H54 (cell line): ENCODE results near the gene LRG1.
"Not testable (repeated sequence)": the region's sequence is repeated elsewhere in the genome, so short reads cannot be mapped to it uniquely, and the experiment has no call there.

ENCODE experiments used
- DNase-seq: peaks from one replicate; pipeline ENCODE4 v3.0.0; 2011; ENCODE audit warnings: low spot score, mixed read lengths; ENCODE audit not compliant: insufficient read length
- FAIRE-seq: peaks from 3 replicates; lab custom pipeline; 2011; peaks lifted over from hg19 to GRCh38; lab: Jason Lieb, UNC
- POLR2A ChIP-seq: IDR thresholded peaks from 2 replicates; pipeline ENCODE4 v1.6.1; 2011; ENCODE audit warnings: low read depth, mild to moderate bottlenecking, low read length

The LRG1 gene

DNA sequence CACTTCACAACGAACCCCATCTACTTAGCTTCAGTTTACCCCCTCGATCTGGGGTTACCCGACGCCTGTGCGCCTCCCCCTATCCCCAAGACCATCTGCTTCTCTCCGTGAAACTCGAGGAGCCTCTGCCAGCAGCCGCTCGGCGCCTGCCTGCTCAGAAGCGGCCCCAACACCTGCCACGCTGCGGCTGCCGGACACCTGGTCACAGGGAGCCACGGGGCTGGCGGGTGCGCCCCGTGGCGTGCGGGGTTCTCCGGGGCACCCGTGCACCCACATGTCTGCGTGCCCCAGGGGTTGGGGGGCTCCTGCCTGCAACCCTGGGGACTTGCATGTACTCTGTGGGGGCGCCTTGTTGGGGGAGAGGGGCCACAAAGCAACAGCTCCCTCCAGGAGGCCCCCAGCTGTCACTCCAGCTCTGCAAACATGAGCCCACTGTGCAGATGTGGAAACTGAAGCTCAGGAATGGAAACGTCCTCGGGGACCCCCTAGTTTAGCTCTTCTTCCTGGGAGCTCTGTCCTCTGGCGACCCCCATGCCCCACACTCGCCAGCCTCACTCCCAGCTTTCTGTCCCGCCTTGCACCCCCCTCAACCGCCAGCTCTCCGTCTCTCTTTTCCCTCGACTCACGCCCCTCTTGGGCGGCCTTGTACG lies 26.7 kb upstream of the LRG1 start:
- TF ChIP-seq POLR2A: no peak
- no peak for FAIRE-seq
- no peak for DNase-seq

DNA sequence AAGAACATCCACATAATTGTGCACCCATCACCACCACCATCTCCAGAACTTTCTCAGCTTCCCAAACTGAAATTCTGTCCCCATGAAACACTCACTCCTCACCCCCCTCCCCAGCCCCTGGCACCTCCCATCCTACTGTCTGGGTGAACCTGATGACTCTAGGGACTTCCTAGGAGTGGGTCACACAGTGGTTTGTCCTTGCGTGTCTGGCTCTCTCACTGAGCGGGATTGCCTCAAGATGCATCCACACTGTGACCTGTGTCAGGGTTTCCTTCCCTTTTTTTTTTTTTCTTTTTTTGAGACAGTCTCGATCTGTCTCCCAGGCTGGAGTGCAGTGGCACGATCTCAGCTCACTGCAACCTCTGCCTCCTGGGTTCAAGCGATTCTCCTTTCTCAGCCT lies 23.7 kb upstream of the LRG1 start:
- DNase-seq, FAIRE-seq: not testable (repeated sequence)

DNA sequence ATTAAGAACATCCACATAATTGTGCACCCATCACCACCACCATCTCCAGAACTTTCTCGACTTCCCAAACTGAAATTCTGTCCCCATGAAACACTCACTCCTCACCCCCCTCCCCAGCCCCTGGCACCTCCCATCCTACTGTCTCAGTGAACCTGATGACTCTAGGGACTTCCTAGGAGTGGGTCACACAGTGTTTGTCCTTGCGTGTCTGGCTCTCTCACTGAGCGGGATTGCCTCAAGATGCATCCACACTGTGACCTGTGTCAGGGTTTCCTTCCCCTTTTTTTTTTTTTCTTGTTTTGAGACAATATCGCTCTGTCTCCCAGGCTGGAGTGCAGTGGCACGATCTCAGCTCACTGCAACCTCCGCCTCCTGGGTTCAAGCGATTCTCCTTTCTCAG lies 22.2 kb upstream of the LRG1 start:
- FAIRE-seq, DNase-seq: not testable (repeated sequence)

DNA sequence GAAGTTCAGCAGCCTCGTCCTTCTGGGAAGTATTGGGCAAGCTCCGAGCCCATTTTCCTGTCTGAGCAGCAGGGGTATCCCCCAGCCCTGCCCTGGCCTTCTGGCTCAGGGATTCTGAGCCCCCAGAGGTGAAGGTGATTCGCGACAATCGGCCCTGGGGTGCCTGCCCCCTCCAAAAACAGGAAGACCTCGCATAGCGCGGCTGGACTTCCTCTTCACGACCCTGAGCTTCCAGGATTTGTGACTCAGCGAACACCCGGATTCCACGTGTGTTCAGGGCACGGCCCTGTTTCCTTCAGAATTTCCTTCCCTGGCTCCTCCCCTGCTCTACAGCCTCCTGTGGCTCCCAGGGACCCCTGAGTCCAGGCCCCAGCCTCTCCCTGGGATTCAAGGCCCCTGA lies 19.7 kb upstream of the LRG1 start, which contains the start of gene SEMA6B:
Gene SEMA6B (minus strand): TSS at position 116 of the 400 bp plus-strand sequence. CDS start 1,227 bp downstream, outside the sequence.
- no peak for DNase-seq
- TF ChIP-seq POLR2A: no peak
- FAIRE-seq: no peak

DNA sequence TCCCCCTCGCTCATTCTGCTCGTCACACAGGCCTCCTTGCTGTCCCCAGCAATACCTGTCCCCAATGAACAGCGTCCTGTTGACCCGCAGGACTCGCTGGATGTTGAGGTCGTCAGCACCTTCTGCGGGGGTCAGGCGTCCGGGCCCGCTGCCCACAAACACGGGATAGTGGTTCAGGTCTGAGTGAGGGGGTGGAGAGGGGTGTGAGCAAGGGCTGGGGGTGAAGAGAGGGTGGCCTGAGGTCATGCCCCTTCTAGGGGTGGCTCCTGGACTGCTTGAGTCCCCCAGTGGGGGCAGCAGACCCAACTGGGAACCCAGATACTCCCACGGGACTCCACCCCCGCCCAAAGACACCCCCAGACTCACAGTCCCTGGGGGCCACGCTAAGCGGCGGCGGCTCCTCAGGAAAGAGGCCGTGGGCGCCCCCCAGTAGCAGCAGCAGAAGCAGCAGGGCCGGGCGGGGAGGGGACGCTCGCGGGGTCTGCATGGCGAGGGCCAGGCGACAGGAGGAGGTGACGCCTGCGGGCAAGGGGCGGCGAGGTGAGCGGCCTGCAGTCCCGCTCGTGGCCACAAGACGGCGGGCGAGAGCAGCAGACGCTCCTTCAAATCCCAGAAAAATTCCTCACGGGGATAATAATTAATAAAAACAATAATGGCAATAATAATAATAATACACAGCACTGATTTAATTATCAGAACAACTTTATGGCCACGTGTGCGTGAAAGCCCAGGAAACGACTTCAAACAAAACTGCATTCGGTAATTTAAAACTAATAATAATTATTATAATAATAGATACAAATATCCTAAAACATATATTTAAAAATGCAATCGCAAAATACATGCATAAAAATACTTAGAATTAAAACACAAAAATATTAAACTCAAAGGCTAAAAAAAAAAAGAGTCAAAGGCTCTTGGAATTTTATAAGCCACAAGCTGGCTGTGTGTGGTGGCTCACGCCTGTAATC lies 18.4 kb upstream of the LRG1 start:
- DNase-seq: no peak
- TF ChIP-seq POLR2A: no peak
- no peak for FAIRE-seq

DNA sequence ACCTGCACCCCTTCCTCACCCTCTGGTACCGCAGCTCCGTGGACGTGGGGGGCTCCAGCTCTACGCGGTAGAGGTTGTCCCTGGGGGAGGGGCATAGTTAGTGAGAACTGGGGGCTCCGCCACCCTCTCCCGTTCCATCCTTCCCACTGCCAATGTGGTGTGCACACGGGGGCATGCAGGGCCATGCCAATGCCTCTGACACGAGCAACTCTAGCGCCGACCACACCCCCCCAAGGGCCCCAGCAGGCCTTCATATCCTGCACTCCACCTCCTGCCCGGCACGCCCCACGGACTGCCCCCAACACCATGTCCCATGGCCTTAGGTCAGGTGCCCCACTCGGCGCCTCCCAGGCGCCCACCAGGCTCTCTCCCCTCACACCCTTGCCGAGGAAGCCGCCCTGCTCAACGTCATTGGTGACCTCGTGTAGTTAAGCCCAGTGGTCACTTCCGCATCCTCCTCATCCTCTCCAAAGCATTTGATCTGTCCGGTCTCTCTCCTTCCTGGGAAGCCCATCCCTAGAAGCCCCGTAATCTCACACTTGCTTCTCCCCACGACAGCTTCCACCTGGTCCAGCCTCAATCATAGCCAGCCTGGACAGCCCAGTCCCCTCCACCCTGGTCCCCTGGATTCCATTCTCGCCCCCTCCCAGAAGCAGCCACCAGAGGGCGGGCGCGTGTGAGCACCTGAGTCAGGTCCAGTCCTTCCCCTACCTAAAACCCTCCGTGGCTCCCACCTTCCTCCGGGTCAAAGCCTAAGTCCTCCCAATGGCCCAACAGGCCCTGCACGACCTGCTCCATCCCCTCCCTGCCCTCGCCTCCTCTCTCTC lies 17.5 kb upstream of the LRG1 start:
- no peak for DNase-seq
- no peak for TF ChIP-seq POLR2A
- FAIRE-seq: no peak

DNA sequence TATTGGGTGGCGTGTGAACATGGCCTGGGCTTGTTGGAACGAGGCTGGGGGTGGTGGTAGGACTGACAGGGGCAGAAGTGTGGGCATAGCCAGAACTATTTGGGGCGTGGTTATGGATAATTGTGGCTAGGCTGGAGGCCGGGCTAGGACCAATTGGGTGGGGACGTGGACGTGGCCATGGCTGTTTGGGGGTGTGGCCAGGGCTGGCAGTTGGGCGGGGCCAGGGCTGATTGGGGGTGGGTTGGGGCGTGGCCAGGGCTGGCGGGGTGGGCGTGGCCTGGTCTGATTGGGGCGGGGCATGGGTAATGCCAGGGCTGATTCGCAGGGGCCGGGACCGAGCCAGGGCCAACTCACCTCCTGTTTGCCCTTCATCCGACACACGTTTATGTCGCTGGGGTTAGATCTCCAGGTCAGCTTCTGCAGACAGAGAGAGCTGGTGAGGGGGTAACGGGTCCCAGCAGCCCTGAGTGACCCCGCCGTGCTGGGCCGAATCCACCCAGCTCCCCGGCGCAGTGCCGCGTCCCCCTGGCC lies 16.8 kb upstream of the LRG1 start:
- no peak for TF ChIP-seq POLR2A
- no peak for DNase-seq
- FAIRE-seq: no peak

DNA sequence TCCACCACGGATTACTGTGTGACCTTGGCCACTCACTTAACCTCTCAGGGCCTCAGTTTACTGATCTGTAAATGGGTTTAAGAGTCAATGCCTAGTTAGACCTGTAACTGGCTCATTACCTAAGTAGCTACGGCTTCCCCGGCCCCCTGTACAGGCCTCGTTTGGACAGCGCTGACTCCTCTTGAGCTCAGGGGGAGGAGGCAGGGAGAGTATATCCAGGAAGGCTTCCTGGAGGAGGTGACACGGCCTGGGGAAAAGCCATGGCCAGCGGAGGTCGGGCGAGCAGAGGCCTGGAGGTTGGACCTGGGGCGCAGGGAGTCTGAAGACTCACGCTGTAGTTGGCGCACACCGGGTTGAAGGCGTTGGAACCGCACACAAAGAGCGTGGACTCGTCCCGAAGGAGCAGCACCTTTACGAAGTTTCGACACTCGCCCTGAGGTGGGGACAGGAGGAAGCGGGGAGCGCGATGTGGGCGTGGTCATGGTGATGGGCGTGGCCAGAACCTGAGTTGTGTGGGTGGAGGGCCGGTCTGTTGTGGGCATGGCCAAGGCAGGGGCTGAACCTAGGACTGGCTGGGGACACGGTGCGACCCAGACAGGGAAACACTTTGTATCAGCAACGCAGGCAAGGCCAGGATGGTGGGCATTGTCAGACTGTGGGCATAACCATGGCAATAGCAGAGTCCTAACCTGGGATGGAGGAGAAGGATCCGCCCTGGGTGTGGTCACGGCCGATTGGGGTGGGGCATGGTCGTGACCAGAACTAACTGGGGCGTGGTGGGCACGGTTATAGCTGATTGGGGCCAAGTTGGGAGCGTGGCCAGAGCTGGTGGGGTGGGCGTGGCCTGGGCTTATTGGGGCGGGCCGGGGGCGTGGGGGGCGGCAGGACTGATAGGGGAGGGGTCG lies 16.1 kb upstream of the LRG1 start:
- TF ChIP-seq POLR2A: no peak
- DNase-seq (no peak), FAIRE-seq (no peak)

DNA sequence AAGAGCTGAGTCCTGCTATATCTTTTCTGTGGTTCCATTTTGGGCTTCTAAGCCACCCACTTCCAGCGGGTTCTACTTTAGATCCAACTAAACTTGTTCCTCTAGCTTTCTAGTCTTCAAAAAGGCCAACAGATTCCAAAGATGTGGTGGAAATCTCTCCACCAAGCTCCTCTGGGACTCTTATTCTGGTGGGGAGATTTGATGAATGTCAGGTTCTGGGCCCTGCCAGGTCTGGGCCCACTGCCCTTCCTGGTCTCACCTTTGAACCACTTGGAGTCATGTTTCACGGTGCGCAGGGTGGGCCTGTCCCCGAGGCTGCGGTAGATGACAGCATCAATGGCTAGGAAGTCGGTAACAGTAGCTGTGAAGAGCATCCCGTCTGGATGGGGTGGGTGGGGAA lies 14.9 kb upstream of the LRG1 start:
- no peak for FAIRE-seq
- no peak for TF ChIP-seq POLR2A
- no peak for DNase-seq

DNA sequence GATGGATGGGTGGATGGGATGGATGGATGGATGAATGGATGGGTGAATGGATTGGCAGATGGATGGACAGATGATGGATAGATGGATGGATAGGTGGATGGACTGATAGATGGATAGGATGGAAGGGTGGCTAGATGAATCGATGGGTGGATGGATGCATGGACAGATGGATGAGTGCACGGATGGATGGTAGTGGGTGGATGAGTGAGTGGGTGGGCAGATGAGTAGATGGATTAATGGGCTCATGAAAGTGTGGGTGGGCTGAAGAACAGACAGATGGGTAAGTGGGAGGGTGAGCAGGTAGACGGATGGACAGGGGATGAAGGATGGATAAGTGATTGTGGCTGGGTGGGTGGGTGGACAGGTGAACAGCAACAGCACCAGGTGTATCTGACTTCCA lies 13.9 kb upstream of the LRG1 start:
- FAIRE-seq (no peak), DNase-seq (no peak)
- TF ChIP-seq POLR2A: no peak

DNA sequence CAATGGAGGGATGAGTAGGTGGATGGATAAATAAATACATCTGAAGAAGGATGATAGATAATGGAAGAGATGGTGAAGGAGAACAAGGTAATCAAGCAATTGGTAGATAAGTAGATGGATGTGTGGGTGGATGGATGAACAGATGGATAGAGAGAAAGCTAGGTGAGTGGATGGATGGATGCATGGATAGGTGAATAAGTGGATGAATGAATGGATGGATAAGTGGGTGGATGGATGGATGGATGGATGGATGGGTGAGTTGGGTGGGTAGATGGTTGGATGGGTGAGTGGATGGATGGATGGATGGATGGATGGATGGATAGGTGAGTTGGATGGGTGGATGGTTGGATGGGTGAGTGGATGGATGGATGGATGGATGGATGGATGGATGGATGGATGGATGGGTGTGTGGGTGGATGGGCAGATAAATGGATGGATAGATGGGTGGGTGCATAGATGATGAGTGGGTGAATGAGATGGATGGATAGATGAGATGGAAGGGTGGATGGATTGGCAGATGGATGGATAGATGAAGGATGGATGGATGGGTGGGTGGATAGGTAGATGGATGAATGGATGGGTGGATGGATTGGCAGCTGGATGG lies 13.4 kb upstream of the LRG1 start:
- no peak for FAIRE-seq
- DNase-seq: no peak
- TF ChIP-seq POLR2A: no peak

DNA sequence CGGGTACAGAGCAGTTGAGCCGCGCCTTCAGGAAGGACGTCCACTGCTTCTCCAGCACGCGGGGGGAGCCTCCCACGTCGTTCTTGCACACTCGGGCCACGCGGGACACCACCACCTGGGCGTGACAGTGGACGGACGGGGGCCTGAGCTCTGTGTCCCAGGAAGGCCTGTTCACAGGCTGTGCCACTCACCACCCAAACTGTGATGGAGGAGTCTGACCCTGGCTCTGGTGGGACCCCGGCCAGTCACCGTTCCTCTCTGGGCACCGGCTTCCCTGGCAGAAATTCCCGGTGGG lies 12.6 kb upstream of the LRG1 start:
- FAIRE-seq: no peak
- DNase-seq: no peak
- no peak for TF ChIP-seq POLR2A
